DOHH2 (cell line): ENCODE results near the gene TLCD5.

Experiments used
- H3F3A ChIP-seq: fragments of 200-600 bp; sonication (generic), shearing (Covaris generic); 2 replicates; pipeline ENCODE4 v1.6.0; 2016; ENCODE audit warnings: antibody characterized with exemption, mild to moderate bottlenecking; ENCODE audit not compliant: control insufficient read depth, insufficient read depth
- H3K27ac ChIP-seq: fragments of 200-600 bp; sonication (generic); 2 replicates; pipeline ENCODE4 v1.5.1; 2014; ENCODE audit warnings: low read depth, mild to moderate bottlenecking, low read length, moderate library complexity
- H3K27me3 ChIP-seq: fragments of 200-600 bp; sonication (generic); 2 replicates; pipeline ENCODE4 v1.6.1; 2014; ENCODE audit warnings: mild to moderate bottlenecking, low read length, mixed read lengths; ENCODE audit not compliant: control insufficient read depth
- H3K36me3 ChIP-seq: fragments of 200-600 bp; sonication (generic); 2 replicates; pipeline ENCODE4 v1.6.1; 2014; ENCODE audit warnings: mild to moderate bottlenecking, low read length, moderate library complexity, mixed read lengths; ENCODE audit not compliant: control insufficient read depth
- H3K4me1 ChIP-seq: fragments of 200-600 bp; sonication (generic); 2 replicates; pipeline ENCODE4 v1.6.1; 2014; ENCODE audit warnings: mild to moderate bottlenecking, low read length, mixed read lengths; ENCODE audit not compliant: control insufficient read depth
- H3K4me2 ChIP-seq: fragments of 200-600 bp; sonication (generic); 2 replicates; pipeline ENCODE4 v1.6.0; 2014; ENCODE audit warnings: mild to moderate bottlenecking, low read length, moderate library complexity
- H3K4me3 ChIP-seq: fragments of 200-600 bp; sonication (generic); 2 replicates; pipeline ENCODE4 v1.5.1; 2014; ENCODE audit warnings: mild to moderate bottlenecking, low read length, mixed read lengths
- H3K79me2 ChIP-seq: fragments of 200-600 bp; sonication (generic); 2 replicates; pipeline ENCODE4 v1.6.1; 2014; ENCODE audit warnings: mild to moderate bottlenecking, low read length, mixed read lengths; ENCODE audit not compliant: control insufficient read depth
- H3K9me2 ChIP-seq: fragments of 200-600 bp; sonication (generic); replicated peaks from 2 replicates; pipeline ENCODE4 v1.6.1; 2014; ENCODE audit warnings: mild to moderate bottlenecking, low read length, mixed read lengths; ENCODE audit not compliant: control insufficient read depth
- H3K9me3 ChIP-seq: fragments of 200-600 bp; sonication (generic); 2 replicates; pipeline ENCODE4 v1.6.1; 2014; ENCODE audit warnings: antibody characterized with exemption, low read length, mixed read lengths; ENCODE audit not compliant: control insufficient read depth, insufficient read depth
- H4K20me1 ChIP-seq: fragments of 200-600 bp; sonication (generic); 2 replicates; pipeline ENCODE4 v1.6.0; 2014; ENCODE audit warnings: low read depth, mild to moderate bottlenecking, antibody characterized with exemption, low read length, moderate library complexity; ENCODE audit not compliant: control insufficient read depth, insufficient read depth
- CTCF ChIP-seq: fragments of 200-600 bp; sonication (generic); IDR thresholded peaks from one replicate; pipeline ENCODE4 v1.5.1; 2014; ENCODE audit warnings: antibody characterized with exemption, mild to moderate bottlenecking, low read depth, low read length; ENCODE audit not compliant: poor library complexity, severe bottlenecking
- EZH2phosphoT487 ChIP-seq: fragments of 200-600 bp; sonication (generic); IDR thresholded peaks from 2 replicates; pipeline ENCODE4 v1.6.1; 2017; ENCODE audit warnings: borderline replicate concordance, mild to moderate bottlenecking, antibody characterized with exemption, low read length, moderate library complexity, mixed read lengths

TLCD5 gene

GRCh38 chr11:120324932-120325810, at the start of gene TLCD5:
Gene TLCD5 (plus strand): TSS chr11:120325299. CDS start chr11:120327442, 2,143 bp downstream.
- Histone ChIP-seq H3K9me2 (no peaks in the 10 kb centered on the region), H3K79me2 (no peaks in the 10 kb centered on the region), H4K20me1 (no peaks in the 10 kb centered on the region), H3K4me1 (peaks cover 27% of the 10 kb centered on the region), H3K9me3 (no peaks in the 10 kb centered on the region), H3F3A (peaks cover 4% of the 10 kb centered on the region), H3K36me3 (no peaks in the 10 kb centered on the region), H3K4me3 (peak within 1 kb of the TSS; percentile 76), H3K27me3 (peaks cover 28% of the 10 kb centered on the region), H3K27ac (no peak within 1 kb of the TSS), H3K4me2 (peak within 1 kb of the TSS; percentile 73)
- TF ChIP-seq CTCF = no peak
- no peak; the same call in 1 of the 2 replicates for TF ChIP-seq EZH2phosphoT487

GRCh38 chr11:120279502-120279901, 45.6 kb upstream of the TLCD5 start:
- H3K4me2 ChIP-seq = no peak overlapping the region
- no peaks in the 10 kb centered on the region for H3K9me2 ChIP-seq
- no peaks in the 10 kb centered on the region for H3K36me3 ChIP-seq
- H3F3A ChIP-seq = no peaks in the 10 kb centered on the region
- H4K20me1 ChIP-seq = no peaks in the 10 kb centered on the region
- H3K4me3 ChIP-seq = no peak overlapping the region
- no peaks in the 10 kb centered on the region for H3K9me3 ChIP-seq
- H3K4me1 ChIP-seq = no peaks in the 10 kb centered on the region
- H3K27me3 ChIP-seq = peaks cover 7% of the 10 kb centered on the region
- H3K79me2 ChIP-seq = no peaks in the 10 kb centered on the region
- no peak for TF ChIP-seq CTCF
- TF ChIP-seq EZH2phosphoT487 = no peak
- no peak overlapping the region for H3K27ac ChIP-seq

- TF ChIP-seq EZH2phosphoT487 = no peak
- no peak for TF ChIP-seq CTCF
- H3K9me3 ChIP-seq = no peaks in the 10 kb centered on the region
- no peaks in the 10 kb centered on the region for H4K20me1 ChIP-seq
- H3F3A ChIP-seq = no peaks in the 10 kb centered on the region
- peaks cover 7% of the 10 kb centered on the region for H3K27me3 ChIP-seq
- no peaks in the 10 kb centered on the region for H3K4me1 ChIP-seq
- H3K4me3 ChIP-seq = no peak overlapping the region
- H3K9me2 ChIP-seq = no peaks in the 10 kb centered on the region
- H3K27ac ChIP-seq = no peak overlapping the region
- no peaks in the 10 kb centered on the region for H3K79me2 ChIP-seq
- no peaks in the 10 kb centered on the region for H3K36me3 ChIP-seq
- H3K4me2 ChIP-seq = no peak overlapping the region
Measured at GRCh38 chr11:120280600-120281051, 44.5 kb upstream of the TLCD5 start.
